HG03060 (cell line): ENCODE results near the gene DNAAF3.
"Not testable (repeated sequence)": the region's sequence is repeated elsewhere in the genome, so short reads cannot be mapped to it uniquely, and the experiment has no call there.

Experiments used
- ATAC-seq: cut with Tn5 transposase; IDR thresholded peaks from one replicate; pipeline ENCODE4 v1.9.1; 2021; ENCODE audit warnings: low read depth, moderate number of reproducible peaks; ENCODE audit not compliant: unreplicated experiment

DNAAF3 gene

GRCh38 chr19:55156202-55157063 is 10.0 kb downstream of the DNAAF3 start:
- ATAC-seq: no peak

- ATAC-seq: not testable (repeated sequence)
Observed at GRCh38 chr19:55155784-55156183, 10.6 kb downstream of the DNAAF3 start.

- no peak for ATAC-seq
Observed at GRCh38 chr19:55153652-55154264, 12.7 kb downstream of the DNAAF3 start.

- ATAC-seq: no peak
Observed at GRCh38 chr19:55152017-55152416, 14.4 kb downstream of the DNAAF3 start.

DNA sequence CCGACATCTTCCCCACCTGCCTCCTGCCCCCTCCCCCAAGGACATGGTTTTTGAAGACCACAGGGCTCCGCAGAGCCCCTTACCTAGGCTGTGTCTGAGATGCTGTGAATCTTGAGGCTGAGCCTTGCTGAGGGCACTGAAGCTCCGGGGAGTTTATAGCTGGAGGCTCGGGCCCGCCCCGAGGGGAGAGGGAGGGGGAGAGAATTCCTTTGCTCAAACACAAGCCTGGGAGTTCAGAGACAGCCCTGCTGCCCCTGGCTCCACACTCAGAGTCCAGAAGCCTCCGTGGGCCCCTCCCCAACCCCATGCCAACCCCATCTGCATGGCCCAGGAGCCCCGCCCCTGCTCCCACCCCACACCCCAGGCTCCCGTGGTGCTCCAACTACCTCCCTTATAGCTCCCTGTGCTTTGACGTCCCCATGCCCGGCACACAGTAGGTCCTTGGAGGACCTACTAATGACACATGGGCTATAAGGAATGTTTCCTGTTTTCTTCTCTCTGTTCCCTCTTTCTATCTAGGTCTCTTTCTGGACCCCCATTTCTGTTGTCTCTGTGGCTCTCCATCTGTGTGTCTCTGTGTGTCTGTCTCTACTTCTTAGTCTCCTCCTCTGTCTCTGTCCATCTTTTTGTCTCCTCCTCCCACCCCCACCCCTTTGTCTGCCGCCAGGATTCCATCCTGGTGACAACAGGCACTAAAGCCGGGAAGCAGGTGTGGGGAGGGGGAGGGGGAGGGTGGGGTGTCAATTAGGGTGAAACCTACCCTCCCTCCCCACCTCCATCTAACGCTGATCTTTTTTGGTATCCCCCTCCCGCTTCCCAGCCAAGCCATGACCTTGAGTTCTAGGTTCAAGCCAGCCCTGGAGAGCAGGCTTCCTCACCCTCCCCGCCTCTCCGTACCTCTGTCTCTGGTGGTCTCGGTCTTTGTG is 17.1 kb downstream of the DNAAF3 start, which contains the start of gene TNNT1:
Gene TNNT1, minus strand, starts transcription at position 129 of the 926 bp plus-strand sequence. CDS start 2,049 bp downstream, outside the sequence.
- ATAC-seq: no peak

- no peak for ATAC-seq
Observed at GRCh38 chr19:55147545-55148251, 18.7 kb downstream of the DNAAF3 start.

GRCh38 chr19:55146705-55147273 is 19.6 kb downstream of the DNAAF3 start:
- no peak for ATAC-seq

- ATAC-seq: no peak
Observed at GRCh38 chr19:55146078-55146704, 20.2 kb downstream of the DNAAF3 start.

DNA sequence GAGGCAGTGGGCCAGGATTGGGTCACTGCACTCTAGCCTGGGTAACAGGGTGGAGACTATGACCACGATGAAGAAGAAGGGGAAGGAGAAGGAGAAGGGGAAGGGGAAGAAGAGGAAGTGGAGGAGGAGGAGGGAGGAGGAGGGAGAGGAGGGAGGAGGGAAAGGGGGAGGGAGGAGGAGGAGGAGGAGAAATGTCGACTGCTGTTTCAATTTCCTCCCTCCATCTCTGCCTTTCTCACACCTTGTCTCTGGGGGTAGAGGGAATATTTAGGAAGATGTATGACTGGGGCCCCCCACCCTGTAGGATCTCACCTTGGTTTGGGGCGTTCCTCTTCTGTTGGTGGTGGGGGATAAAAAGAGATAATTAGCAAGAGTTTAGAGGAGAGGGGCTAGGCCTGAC is 21.2 kb downstream of the DNAAF3 start:
- ATAC-seq: no peak

GRCh38 chr19:55141696-55142095 is 24.7 kb downstream of the DNAAF3 start:
- ATAC-seq: no peak

DNA sequence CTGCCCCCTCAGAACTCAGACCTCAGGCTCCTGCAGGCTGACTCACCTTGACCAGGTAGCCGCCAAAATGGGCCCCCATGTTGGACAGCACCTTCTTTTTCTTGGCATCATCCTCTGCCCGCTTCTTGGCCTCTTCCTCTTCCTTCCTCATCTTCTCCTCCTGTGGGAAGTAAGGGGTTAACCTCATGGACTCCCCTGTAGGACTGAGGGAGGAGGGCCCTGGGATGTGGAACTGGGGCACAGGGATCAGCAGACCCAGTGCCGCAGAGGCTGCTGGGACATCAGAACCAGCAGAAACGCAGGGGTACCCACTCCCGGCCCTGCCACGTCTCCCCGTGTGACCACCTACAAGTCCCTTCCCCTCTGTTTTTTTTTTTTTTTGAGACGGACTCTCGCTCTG is 28.5 kb downstream of the DNAAF3 start:
- no peak for ATAC-seq

GRCh38 chr19:55136399-55137102 is 29.9 kb downstream of the DNAAF3 start:
- ATAC-seq: no peak

DNA sequence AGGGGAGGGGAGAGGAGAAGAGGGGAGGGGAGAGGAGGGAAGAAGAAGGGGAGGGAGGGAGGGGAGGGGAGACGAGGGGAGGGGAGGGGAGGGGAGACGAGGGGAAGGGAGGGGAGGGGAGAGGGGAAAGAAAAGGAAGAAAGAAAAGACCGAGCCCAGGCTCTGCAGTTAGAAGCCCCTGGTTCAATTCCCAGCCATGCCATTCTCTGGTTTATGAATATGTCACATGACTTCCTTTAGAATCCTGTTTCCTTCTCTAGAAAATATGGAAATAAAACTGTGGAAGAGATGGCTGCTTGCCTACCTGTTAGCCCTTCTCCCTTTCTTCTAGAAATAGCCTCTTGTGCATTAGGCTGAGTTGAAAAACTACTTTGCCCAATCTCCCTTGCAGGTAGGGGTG is 31.7 kb downstream of the DNAAF3 start:
- no peak for ATAC-seq

DNA sequence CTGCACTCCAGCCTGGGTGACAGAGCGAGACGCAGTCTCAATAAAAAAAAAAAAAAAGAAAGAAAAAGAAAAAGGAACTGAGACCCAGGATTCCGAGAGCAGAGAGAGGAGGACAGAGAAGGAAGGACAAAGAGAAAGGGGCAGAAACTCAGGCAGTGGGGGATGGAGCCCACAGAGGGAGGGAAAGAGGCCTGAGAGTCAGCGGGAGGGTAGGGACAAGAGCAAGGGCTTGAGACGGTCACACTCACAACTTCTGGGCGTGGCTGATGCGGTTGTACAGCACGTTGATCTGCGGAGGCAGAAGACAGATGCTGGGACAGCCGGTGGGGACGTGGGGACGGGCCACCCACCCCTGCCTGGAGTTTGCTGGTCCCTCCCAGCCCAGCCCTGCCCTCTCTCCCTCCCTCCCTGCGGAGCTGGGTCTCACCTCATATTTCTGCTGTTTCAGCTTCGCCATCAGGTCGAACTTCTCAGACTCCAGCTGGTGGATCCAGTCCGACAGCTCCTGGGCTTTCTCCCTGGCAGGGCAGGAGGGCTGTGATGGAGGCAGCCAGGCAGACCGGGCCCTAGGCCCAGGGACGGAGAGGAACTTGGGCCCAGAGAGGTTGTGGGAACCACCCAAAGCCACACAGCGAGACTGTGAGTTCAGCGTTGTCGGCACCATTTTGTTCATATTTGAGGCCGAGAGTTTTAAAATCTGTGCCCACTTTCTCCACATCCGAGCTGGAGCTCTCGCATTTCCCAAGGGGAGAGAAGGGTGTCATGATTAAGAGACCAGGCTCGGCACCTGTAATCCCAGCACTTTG is 32.6 kb downstream of the DNAAF3 start:
- no peak for ATAC-seq

DNA sequence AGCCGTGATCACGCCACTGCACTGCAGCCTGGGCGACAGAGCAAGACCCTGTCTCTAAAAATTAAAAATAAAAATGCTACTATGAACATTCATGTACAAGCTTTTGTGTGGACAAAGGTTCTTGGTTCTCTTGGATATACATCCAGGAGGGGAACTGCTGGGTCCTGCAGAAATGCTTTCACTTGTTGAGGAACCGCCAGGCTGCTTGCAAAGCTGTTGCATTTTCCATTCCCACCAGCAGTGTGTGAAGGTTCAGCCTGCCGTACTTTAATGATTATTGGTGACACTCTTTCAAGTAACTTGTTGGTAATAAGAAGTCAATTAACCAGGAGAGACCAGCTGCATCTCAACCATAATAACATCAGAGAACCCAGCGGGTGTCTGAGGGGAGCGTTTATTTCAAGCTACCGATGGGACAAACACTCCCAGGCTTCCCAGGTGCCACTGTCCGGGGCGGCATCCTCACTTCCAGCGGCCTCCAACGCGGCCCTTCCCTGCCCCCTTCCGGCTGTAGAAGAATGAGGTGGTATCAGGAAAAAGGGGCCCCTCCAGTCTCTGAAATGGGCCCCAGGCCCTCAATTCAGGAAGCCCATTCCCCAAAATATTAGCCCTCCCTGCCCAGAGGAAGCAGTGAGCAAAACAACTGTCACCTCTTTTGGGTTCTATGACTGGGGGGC is 33.8 kb downstream of the DNAAF3 start:
- ATAC-seq: no peak

- no peak for ATAC-seq
Observed at GRCh38 chr19:55131421-55131820, 35.0 kb downstream of the DNAAF3 start.

DNA sequence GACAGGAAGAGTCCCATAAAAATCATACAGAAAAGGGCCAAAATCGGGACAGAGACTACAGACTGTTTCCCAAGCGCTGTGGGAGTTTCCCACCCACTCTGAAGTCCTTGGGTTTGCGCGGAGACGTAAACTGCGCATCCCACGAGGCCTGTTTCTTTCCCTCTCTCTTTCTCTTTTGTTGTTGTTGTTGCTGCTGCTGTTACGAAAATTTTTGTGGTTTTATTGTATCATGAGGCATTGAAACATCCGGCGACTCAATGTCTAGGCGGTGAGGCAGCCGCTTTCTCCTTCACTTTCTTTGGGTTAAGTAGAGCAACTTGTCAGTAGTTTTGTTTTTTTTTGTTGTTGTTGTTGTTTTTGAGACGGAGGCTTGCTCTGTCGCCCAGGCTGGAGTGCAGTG is 47.4 kb downstream of the DNAAF3 start:
- ATAC-seq: no peak
